ENCODE results near the gene ELAC2. TPM values are rescaled to one million over a fixed set of nuclear protein-coding genes. Genes with fewer than 3 reads are reported as not detected.

Gene ELAC2, protein sequence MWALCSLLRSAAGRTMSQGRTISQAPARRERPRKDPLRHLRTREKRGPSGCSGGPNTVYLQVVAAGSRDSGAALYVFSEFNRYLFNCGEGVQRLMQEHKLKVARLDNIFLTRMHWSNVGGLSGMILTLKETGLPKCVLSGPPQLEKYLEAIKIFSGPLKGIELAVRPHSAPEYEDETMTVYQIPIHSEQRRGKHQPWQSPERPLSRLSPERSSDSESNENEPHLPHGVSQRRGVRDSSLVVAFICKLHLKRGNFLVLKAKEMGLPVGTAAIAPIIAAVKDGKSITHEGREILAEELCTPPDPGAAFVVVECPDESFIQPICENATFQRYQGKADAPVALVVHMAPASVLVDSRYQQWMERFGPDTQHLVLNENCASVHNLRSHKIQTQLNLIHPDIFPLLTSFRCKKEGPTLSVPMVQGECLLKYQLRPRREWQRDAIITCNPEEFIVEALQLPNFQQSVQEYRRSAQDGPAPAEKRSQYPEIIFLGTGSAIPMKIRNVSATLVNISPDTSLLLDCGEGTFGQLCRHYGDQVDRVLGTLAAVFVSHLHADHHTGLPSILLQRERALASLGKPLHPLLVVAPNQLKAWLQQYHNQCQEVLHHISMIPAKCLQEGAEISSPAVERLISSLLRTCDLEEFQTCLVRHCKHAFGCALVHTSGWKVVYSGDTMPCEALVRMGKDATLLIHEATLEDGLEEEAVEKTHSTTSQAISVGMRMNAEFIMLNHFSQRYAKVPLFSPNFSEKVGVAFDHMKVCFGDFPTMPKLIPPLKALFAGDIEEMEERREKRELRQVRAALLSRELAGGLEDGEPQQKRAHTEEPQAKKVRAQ
- total RNA-seq = 100 to 1,000 TPM in 1 of 2 donors, 10 to 100 TPM in 1; 65.5 to 146 TPM

DNA sequence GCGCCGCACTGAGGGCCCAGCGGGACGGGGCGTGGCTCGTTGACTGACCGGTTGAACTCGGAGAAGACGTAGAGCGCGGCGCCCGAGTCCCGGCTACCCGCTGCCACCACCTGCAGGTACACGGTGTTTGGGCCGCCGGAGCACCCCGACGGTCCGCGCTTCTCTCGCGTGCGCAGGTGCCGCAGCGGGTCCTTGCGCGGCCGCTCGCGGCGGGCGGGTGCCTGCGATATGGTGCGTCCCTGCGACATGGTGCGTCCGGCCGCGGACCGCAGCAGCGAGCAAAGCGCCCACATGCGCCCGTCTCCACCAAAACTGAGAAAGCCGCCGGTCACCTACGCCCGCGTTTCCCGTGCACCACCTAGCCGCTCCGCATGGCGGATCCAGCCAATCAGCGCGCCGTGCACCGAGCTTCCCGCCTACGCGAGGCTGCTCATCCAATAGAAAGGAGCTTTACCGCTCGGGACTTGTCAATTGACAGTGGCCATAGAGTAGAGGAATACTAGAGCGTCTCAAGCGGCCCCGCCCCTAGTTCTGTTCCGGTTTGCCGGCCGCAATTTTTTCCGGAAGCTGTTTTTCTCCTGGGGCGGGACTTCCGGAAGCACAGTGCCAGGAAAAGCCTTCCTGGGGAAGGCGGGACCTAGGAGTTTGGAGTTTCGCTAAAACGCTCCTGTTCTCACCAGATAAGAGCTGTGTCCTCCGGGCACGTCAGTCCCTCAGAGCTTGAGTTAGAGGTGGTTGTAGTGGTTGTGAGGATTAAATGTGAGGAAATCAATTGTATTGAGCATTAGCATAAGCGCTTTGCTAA lies at the start of gene ELAC2:
Gene ELAC2, minus strand, starts transcription at position 373 of the 805 bp plus-strand sequence. Its CDS starts 80 bp downstream, at position 293.
- DNase-seq (ENCODE audit: low spot score) = peak; percentile 99
- H3K4me3 Mint-ChIP-seq = peak within 1 kb of the TSS; percentile 99
- peak; percentile 99 for ATAC-seq
- no peaks in the 10 kb centered on the region for H3K9me3 Mint-ChIP-seq
- peaks cover 16 to 22% of the 10 kb centered on the region in 2 donors for H3K4me1 Mint-ChIP-seq (ENCODE audit: low read depth in 2 of 2)
- H3K36me3 Mint-ChIP-seq = peaks cover 16% of the 10 kb centered on the region
- no peaks in the 10 kb centered on the region for H3K27me3 Mint-ChIP-seq
- peak within 1 kb of the TSS; percentile 96 to 98 for H3K27ac Mint-ChIP-seq

DNA sequence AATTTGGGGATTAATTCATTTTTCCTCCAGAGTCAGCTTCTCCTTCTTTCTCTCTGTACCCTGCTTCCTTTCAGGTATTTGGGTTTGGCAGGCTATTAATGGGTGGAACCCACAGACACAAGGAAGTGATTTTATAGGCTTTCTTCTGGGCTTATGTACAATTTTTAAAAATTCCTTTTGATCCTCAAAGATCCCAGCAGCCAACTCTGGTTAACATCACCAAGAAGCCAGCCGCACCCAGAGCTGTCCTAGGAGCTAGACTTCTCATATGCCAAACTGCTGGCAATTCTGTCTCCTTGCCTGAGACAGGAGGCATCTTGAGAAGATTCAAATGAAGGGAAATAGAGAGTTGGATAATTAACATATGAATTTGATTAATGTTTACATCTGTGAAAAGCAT lies 47.2 kb upstream of the ELAC2 start:
- Mint-ChIP-seq H3K4me3 (no peak overlapping the region), H3K27ac (no peak overlapping the region), H3K9me3 (no peaks in the 10 kb centered on the region)

DNA sequence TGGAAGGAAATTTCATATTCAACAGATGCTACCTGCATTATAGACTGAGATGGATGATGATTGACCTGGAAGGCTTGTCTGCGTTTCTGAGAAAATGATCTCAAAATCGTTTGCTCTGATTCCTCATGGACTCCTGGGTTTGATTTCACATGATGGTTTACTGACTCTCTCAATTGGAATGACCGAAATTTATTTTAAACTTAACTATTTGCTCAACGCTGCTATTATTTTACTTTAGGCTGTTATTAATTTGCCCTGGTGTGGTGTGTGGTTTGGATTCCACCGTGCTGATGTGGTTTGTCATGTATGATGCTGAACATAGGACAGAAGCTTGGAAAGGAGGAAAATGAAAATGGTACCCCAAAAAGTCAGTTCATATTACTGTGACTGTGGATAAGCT lies 37.3 kb upstream of the ELAC2 start:
- H3K9me3 Mint-ChIP-seq = no peaks in the 10 kb centered on the region
- ATAC-seq (no peak), DNase-seq (ENCODE audit: low spot score) (no peak)
- H3K27me3 Mint-ChIP-seq = peaks cover 5 to 9% of the 10 kb centered on the region in 2 donors
- no peak overlapping the region for H3K4me3 Mint-ChIP-seq
- H3K27ac Mint-ChIP-seq = no peak overlapping the region
- no peaks in the 10 kb centered on the region for H3K4me1 Mint-ChIP-seq (ENCODE audit: low read depth in 2 of 2)
- no peaks in the 10 kb centered on the region for H3K36me3 Mint-ChIP-seq

More for the DNA sequence above, 47.2 kb upstream of the ELAC2 start:
- no peaks in the 10 kb centered on the region for H3K4me1 Mint-ChIP-seq (ENCODE audit: low read depth in 2 of 2)
- peaks cover 7 to 11% of the 10 kb centered on the region in 2 donors for H3K27me3 Mint-ChIP-seq
- DNase-seq (ENCODE audit: low spot score) (no peak), ATAC-seq (no peak)
- H3K36me3 Mint-ChIP-seq = no peaks in the 10 kb centered on the region

DNA sequence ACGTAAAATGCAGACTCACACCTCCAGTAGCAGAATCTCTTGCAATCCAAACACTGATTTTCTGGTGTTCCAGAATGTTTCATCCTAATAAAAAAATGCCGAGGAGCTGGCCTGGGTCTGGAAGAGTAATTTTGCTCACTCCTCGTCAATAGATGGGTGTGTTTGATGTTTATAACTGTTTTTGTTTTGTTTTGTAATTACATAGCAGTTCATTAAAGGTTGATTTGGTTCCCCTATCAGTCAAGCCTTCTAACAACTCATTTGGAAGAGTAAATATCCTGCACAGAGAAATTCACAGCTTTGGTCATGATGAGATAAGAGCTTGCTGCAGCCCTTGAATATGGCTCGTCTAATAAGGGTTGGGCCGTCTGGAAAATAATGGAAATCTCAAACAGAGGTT lies 36.8 kb upstream of the ELAC2 start:
- Mint-ChIP-seq H3K27ac (no peak overlapping the region), H3K4me3 (no peak overlapping the region), H3K27me3 (peaks cover 7 to 9% of the 10 kb centered on the region in 2 donors), H3K36me3 (no peaks in the 10 kb centered on the region), H3K9me3 (no peaks in the 10 kb centered on the region), H3K4me1 (ENCODE audit: low read depth in 2 of 2) (no peaks in the 10 kb centered on the region)
- DNase-seq (ENCODE audit: low spot score) = no peak
- no peak for ATAC-seq

DNA sequence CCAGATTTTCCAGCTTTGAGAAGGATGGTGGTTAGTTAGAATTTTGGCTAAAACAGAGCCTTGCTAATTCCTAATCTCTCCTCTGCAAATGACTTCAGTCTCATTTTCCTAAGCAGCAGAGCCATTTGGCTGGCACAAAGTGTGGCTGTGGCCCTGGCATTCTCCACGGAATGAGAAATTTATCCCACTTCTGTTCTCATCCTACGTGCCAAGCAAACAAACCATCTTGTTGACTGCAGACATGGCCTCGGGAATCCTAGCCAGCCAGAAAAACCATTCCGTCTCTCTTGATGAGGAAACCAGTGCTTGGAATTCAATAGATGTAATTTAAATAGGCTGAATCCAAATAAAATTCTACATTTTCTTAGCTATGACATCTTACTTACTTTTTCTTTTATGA lies 34.1 kb upstream of the ELAC2 start:
- no peaks in the 10 kb centered on the region for H3K4me1 Mint-ChIP-seq (ENCODE audit: low read depth in 2 of 2)
- no peak for ATAC-seq
- no peak for DNase-seq (ENCODE audit: low spot score)
- H3K27me3 Mint-ChIP-seq = peaks cover 12 to 15% of the 10 kb centered on the region in 2 donors
- no peak overlapping the region for H3K27ac Mint-ChIP-seq
- no peaks in the 10 kb centered on the region for H3K36me3 Mint-ChIP-seq
- H3K4me3 Mint-ChIP-seq = no peak overlapping the region
- no peaks in the 10 kb centered on the region for H3K9me3 Mint-ChIP-seq

DNA sequence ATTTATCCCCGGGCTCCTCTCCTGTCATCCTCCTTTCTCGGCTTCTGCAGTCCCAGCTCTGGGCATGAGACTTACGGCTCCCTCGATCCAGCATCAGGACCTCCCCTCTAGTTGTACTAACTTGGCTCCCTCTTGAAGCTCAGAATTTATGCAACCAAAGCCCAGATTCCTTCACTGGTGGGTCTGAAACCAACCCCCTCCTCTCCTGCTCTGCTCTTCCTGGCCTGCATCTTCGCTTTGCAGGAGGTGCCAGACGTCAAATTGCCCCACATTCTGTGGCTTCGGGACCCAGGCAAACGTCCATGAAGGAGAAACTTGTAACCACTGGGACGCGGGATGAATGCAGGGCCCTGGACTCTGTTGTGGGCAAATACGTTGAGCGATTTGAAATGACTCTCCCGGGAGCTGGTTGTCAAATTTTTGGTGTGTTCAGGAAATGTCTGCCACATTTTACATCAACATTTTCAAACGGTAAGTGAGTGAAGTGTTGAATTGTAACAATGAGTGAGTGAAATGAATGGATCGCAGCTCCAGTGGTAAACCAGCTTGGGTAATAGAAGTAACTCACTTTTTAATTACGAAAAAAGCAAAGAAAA lies 29.3 kb upstream of the ELAC2 start:
- DNase-seq (ENCODE audit: low spot score) (no peak), ATAC-seq (no peak)
- Mint-ChIP-seq H3K27ac (no peak overlapping the region), H3K9me3 (no peaks in the 10 kb centered on the region), H3K4me1 (ENCODE audit: low read depth in 2 of 2) (no peaks in the 10 kb centered on the region), H3K27me3 (peaks cover 20 to 34% of the 10 kb centered on the region in 2 donors), H3K4me3 (no peak overlapping the region), H3K36me3 (no peaks in the 10 kb centered on the region)

DNA sequence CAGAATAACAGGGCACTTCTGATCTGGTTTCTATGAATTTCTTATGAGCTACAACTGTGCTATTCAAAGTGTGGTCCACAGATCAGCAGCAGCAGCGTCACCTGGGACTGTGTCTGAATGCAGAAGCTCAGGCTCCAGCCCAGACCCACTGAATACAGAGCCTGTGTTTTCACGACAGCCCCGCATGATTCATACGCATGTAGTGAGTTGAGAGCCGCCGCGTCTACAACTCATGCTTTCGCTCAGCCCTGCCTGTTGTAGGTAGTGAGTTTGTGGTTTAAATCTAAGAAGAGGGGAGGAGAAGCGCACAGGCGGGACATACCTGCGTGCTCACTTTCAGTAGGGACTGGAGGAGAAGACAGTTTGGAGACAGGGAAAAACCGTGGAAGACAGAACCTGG lies 28.5 kb upstream of the ELAC2 start:
- Mint-ChIP-seq H3K9me3 (no peaks in the 10 kb centered on the region), H3K4me1 (ENCODE audit: low read depth in 2 of 2) (no peaks in the 10 kb centered on the region), H3K27me3 (peaks cover 19 to 41% of the 10 kb centered on the region in 2 donors), H3K4me3 (no peak overlapping the region), H3K36me3 (no peaks in the 10 kb centered on the region), H3K27ac (no peak overlapping the region)
- ATAC-seq (peak; percentile 17 to 32), DNase-seq (ENCODE audit: low spot score) (no peak)

DNA sequence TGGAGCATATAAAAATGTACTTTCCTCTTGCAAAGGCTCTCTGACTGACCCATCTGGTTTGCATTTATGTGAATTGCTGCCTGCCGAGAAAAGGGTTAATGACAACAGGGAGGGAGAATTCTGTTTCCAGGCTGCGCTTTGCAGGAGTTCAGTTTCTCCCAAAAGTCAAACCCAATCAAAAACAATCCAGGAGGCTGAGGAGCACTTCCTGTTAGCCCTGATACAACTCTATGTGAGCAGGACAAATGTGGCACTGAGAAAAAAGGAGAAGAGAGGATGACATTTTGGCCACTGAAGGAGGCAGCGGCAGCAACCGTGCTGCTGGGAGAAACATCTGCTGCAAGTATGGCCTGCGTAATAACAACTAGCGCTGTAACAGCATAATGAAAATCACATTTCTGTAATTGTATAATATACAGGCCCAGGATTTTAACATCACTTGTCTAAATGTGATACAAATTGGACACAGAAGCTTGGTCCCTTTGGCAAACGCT lies 26.8 kb upstream of the ELAC2 start:
- no peak for DNase-seq (ENCODE audit: low spot score)
- H3K9me3 Mint-ChIP-seq = no peaks in the 10 kb centered on the region
- no peaks in the 10 kb centered on the region for H3K36me3 Mint-ChIP-seq
- no peak overlapping the region for H3K4me3 Mint-ChIP-seq
- H3K27me3 Mint-ChIP-seq = peaks cover 25 to 50% of the 10 kb centered on the region in 2 donors
- no peak for ATAC-seq
- no peak overlapping the region for H3K27ac Mint-ChIP-seq
- H3K4me1 Mint-ChIP-seq (ENCODE audit: low read depth in 2 of 2) = no peaks in the 10 kb centered on the region

DNA sequence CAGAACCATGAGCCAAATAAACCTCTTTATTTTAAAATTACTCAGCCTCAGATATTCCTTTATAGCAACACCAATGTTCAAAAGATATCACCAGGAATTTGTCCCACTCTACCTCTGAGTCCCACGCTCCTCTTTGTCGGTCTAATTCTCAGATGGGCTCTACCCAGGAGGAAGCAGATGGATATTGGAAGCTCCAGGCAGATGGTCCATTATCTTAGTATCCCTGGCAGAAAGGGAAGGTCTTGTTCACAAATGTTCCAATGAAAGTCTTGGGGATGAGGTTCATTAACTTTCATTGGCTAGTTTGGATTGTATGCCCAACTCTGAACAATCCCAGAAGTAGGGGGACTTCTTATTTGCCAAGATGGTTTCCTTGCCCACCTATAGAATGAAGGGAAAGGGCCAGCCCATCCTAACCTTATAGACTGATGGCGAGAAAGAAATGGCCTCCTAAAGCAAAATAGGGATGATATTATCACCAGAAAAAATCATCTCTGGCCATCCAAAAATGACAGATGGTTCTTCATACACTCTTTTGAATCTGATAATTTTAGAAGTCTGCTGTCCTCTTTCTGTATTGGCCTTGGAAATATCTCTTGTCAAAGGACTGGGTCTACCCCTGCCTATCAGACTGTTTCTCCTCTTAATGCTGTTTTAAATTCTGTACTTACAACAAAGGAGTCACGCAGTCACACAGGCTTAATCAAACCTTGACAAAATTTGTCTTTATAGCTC lies 21.3 kb upstream of the ELAC2 start:
- ATAC-seq = no peak
- Mint-ChIP-seq H3K27me3 (peaks cover 19 to 32% of the 10 kb centered on the region in 2 donors), H3K36me3 (no peaks in the 10 kb centered on the region), H3K9me3 (no peaks in the 10 kb centered on the region), H3K4me1 (ENCODE audit: low read depth in 2 of 2) (no peaks in the 10 kb centered on the region), H3K27ac (no peak overlapping the region), H3K4me3 (no peak overlapping the region)
- DNase-seq (ENCODE audit: low spot score) = no peak

DNA sequence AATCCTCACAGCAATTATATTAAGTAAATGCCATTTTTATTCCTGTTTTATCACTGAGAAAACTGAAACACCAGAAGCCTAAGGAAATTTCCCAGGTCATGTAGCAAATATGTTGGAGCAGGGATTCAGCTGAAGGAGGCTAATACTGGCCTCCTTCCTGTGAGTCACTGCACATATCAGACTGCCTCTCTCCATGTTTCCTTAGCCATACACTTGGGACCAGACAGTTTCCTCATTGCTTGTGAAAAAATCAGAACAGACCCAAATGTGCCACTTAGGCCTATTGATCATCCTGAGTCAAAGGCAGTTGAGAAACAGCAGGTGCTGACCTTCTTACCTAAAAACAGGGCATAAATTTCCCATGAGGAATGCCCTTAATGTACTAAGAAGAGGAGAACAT lies 18.9 kb upstream of the ELAC2 start:
- Mint-ChIP-seq H3K27ac (no peak overlapping the region), H3K36me3 (no peaks in the 10 kb centered on the region)

DNA sequence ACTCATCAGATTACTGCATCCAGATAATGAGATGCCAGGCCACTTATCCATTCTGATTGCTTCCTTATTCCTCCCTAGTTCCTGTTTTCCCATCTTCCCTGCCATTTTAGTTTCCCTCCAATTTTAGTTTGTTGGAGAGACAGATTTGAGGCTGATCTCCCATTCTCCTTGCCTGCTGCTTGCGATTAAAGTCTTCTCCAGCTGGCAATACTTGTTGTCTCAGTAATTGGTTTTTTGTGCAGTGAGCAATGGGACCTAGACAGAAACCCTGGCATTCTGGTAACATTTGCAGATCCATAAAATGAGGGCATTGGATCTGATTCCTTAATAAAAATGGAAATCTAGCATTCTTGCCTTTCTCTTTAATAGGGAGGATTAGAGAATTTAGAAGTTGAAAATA lies 17.6 kb upstream of the ELAC2 start:
- Mint-ChIP-seq H3K4me1 (ENCODE audit: low read depth in 2 of 2) (peaks cover 0 to 3% of the 10 kb centered on the region in 2 donors), H3K27ac (no peak overlapping the region), H3K27me3 (peaks cover 6 to 8% of the 10 kb centered on the region in 2 donors), H3K4me3 (no peak overlapping the region), H3K36me3 (no peaks in the 10 kb centered on the region), H3K9me3 (no peaks in the 10 kb centered on the region)
- ATAC-seq (no peak), DNase-seq (ENCODE audit: low spot score) (no peak)

More for the DNA sequence above, 18.9 kb upstream of the ELAC2 start:
- DNase-seq (ENCODE audit: low spot score) (no peak), ATAC-seq (no peak)
- peaks cover 14 to 20% of the 10 kb centered on the region in 2 donors for H3K27me3 Mint-ChIP-seq
- H3K9me3 Mint-ChIP-seq = no peaks in the 10 kb centered on the region
- no peak overlapping the region for H3K4me3 Mint-ChIP-seq
- H3K4me1 Mint-ChIP-seq (ENCODE audit: low read depth in 2 of 2) = peaks cover 0 to under 1% of the 10 kb centered on the region in 2 donors

DNA sequence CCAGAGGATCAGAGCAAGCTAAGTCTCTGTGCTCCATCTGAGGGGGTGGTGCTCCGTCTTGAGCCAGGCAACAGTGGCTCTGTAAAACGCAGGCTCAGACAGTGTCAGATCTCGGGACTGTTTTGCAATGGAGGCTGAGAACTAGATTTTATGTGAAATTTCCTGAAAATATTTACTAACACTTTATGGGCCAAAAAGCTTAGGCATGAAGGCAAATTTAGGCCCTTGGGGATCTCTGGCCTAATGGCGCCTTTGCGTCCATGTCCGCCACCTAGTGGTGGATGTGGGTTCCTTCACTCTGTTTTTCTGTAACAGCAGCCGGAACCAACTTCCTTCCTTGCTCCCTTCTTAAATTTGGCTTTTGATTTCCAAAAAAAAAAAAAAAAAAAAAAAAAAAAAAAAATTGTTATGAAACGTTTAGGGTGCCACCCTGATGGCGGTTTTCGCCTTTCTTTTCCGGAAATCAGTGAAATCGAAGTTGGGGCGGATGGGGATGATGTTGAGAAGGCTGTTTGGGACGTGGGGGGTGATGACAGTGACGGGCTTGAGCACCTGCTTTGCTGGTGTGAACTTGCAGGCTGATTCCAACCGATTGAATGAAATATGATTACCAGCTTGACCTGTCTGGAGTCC lies 14.0 kb upstream of the ELAC2 start:
- no peak overlapping the region for H3K4me3 Mint-ChIP-seq
- ATAC-seq (peak; percentile 51 to 69), DNase-seq (ENCODE audit: low spot score) (no peak)
- no peaks in the 10 kb centered on the region for H3K36me3 Mint-ChIP-seq
- peaks cover 4 to 6% of the 10 kb centered on the region in 2 donors for H3K27me3 Mint-ChIP-seq
- H3K4me1 Mint-ChIP-seq (ENCODE audit: low read depth in 2 of 2) = peaks cover 0 to 3% of the 10 kb centered on the region in 2 donors
- no peaks in the 10 kb centered on the region for H3K9me3 Mint-ChIP-seq
- no peak overlapping the region for H3K27ac Mint-ChIP-seq

Data from natural killer cell treated with Interleukin-12 subunit alpha and Interleukin-12 subunit beta and Interleukin-15 and Interleukin-18, amount 100 ng/mL, for 72 hours (primary cell).